IMR-90 (cell line): Measurements from ENCODE around the gene PLB1. TPM values are rescaled to one million over a fixed set of nuclear protein-coding genes. Genes with fewer than 3 reads are reported as not detected.

Experiments used
- ATAC-seq: fragments of 200-7000 bp; cut with Tn5 transposase; 2 replicates; pipeline ENCODE4 v1.9.1; 2020; ENCODE audit warnings: low read depth, mild to moderate bottlenecking, moderate library complexity
- BruUV-seq: library from RNA; stranded (reverse); fragments of 400-500 nt; replicated peaks from 2 replicates; lab custom pipeline; 2021; lab: Mats Ljungman, UMichigan
- CTCF ChIA-PET: fragments of 300-600 bp; formaldehyde crosslinking; extraction: SDS; loops from one replicate; lab custom pipeline; 2021; ENCODE audit warnings: antibody characterized with exemption; lab: Yijun Ruan, JAX
- POLR2A ChIA-PET: fragments of 300-600 bp; sonication (Branson Sonifier 250); formaldehyde crosslinking; loops from one replicate; lab custom pipeline; 2022; ENCODE audit warnings: antibody characterized with exemption; ENCODE audit not compliant: unreplicated experiment; lab: Charles Lee
- DNase-seq: peaks from one replicate; pipeline ENCODE4 v3.0.0; 2013
- H2AFZ ChIP-seq: replicated peaks from 2 replicates; pipeline ENCODE3; 2013; ENCODE audit warnings: low read length, mild to moderate bottlenecking; ENCODE audit not compliant: poor library complexity
- H2AK5ac ChIP-seq: 2 replicates; pipeline ENCODE4 v1.6.1; 2013; ENCODE audit warnings: low read depth, low read length, inconsistent platforms
- H2AK9ac ChIP-seq: replicated peaks from 2 replicates; pipeline ENCODE3; 2013; ENCODE audit warnings: mild to moderate bottlenecking, low read depth, low read length, moderate library complexity; ENCODE audit not compliant: poor library complexity
- H2BK120ac ChIP-seq: 2 replicates; pipeline ENCODE4 v1.6.1; 2013; ENCODE audit warnings: low read depth, low read length, inconsistent platforms
- H2BK15ac ChIP-seq: 3 replicates; pipeline ENCODE4 v1.6.1; 2013; ENCODE audit warnings: low read depth, low read length, inconsistent platforms
- H2BK20ac ChIP-seq: 2 replicates; pipeline ENCODE4 v1.6.1; 2013; ENCODE audit warnings: low read depth, mild to moderate bottlenecking, inconsistent platforms, low read length, moderate library complexity
- H2BK5ac ChIP-seq: 2 replicates; pipeline ENCODE4 v1.6.1; 2013; ENCODE audit warnings: mild to moderate bottlenecking, low read depth, low read length, inconsistent platforms; ENCODE audit not compliant: poor library complexity, severe bottlenecking
- H3K14ac ChIP-seq: replicated peaks from 2 replicates; pipeline ENCODE4 v1.6.1; 2013; ENCODE audit warnings: low read depth, low read length, inconsistent platforms
- H3K18ac ChIP-seq: 2 replicates; pipeline ENCODE4 v1.6.1; 2013; ENCODE audit warnings: low read depth, low read length, control low read depth
- H3K23ac ChIP-seq: 2 replicates; pipeline ENCODE4 v1.6.1; 2013; ENCODE audit warnings: low read depth, low read length, inconsistent platforms
- H3K27ac ChIP-seq: 2 replicates; pipeline ENCODE4 v1.5.1; 2013; ENCODE audit warnings: mild to moderate bottlenecking, control low read depth, low read length; ENCODE audit not compliant: insufficient read depth
- H3K27me3 ChIP-seq: 2 replicates; pipeline ENCODE4 v1.6.1; 2013; ENCODE audit warnings: low read length; ENCODE audit not compliant: control insufficient read depth, insufficient read depth
- H3K36me3 ChIP-seq: 2 replicates; pipeline ENCODE4 v1.6.1; 2013; ENCODE audit warnings: low read length, mixed read lengths; ENCODE audit not compliant: control insufficient read depth, insufficient read depth
- H3K4ac ChIP-seq: 2 replicates; pipeline ENCODE4 v1.6.1; 2013; ENCODE audit warnings: low read depth, low read length, inconsistent platforms
- H3K4me1 ChIP-seq: 2 replicates; pipeline ENCODE4 v1.6.1; 2013; ENCODE audit warnings: low read length, mixed read lengths; ENCODE audit not compliant: control insufficient read depth, insufficient read depth
- H3K4me2 ChIP-seq: 2 replicates; pipeline ENCODE4 v1.6.1; 2013; ENCODE audit warnings: low read depth, mild to moderate bottlenecking, control low read depth, low read length, moderate library complexity
- H3K4me3 ChIP-seq: 2 replicates; pipeline ENCODE4 v1.5.1; 2013; ENCODE audit warnings: low read depth, mild to moderate bottlenecking, control low read depth, low read length, moderate library complexity; ENCODE audit not compliant: insufficient read depth
- H3K56ac ChIP-seq: 2 replicates; pipeline ENCODE4 v1.6.1; 2013; ENCODE audit warnings: low read length, inconsistent platforms; ENCODE audit not compliant: insufficient read depth; ENCODE audit errors: extremely low read depth
- H3K79me1 ChIP-seq, 2 experiments: 2 replicates each; pipeline ENCODE4 v1.6.1; 2013; ENCODE audit warnings: low read length in 2 of 2, inconsistent platforms in 1 of 2, low read depth in 1 of 2
- H3K9ac ChIP-seq: 2 replicates; pipeline ENCODE4 v1.6.1; 2013; ENCODE audit warnings: low read depth, low read length, control low read depth
- H3K9me1 ChIP-seq: 2 replicates; pipeline ENCODE4 v1.6.1; 2013; ENCODE audit warnings: low read length, inconsistent platforms; ENCODE audit not compliant: insufficient read depth
- H3K9me3 ChIP-seq: 2 replicates; pipeline ENCODE4 v1.6.1; 2013; ENCODE audit warnings: low read length; ENCODE audit not compliant: control insufficient read depth, insufficient read depth
- H4K20me1 ChIP-seq: 2 replicates; pipeline ENCODE4 v1.6.1; 2013; ENCODE audit warnings: low read length, inconsistent platforms; ENCODE audit not compliant: insufficient read depth
- H4K5ac ChIP-seq: 2 replicates; pipeline ENCODE4 v1.6.1; 2013; ENCODE audit warnings: mild to moderate bottlenecking, low read depth, low read length, control low read depth
- H4K8ac ChIP-seq, 2 experiments: 2 replicates each; pipeline ENCODE4 v1.6.1; 2013; ENCODE audit warnings: low read depth in 2 of 2, low read length in 2 of 2, control low read depth in 1 of 2, inconsistent platforms in 1 of 2
- H4K91ac ChIP-seq: 2 replicates; pipeline ENCODE4 v1.6.1; 2013; ENCODE audit warnings: low read depth, low read length, inconsistent platforms; ENCODE audit not compliant: insufficient read depth
- FOS ChIP-seq: fragments of 150-350 bp; IDR thresholded peaks from 2 replicates; pipeline ENCODE4 v1.6.1; 2016; ENCODE audit warnings: low read depth, low read length
- MXI1 ChIP-seq: IDR thresholded peaks from 2 replicates; pipeline ENCODE4 v1.6.1; 2012; ENCODE audit warnings: low read depth, mild to moderate bottlenecking, low read length, moderate library complexity, borderline replicate concordance
- POLR2A ChIP-seq: IDR thresholded peaks from 2 replicates; pipeline ENCODE4 v1.6.1; 2012; ENCODE audit warnings: mild to moderate bottlenecking, low read depth, low read length
- WGBS, 2 experiments: methylation state at CpG; one replicate each; pipeline versions ENCODE4 v1.1.5 to v1.1.7; 2013; ENCODE audit warnings: missing lambda C conversion rate in 2 of 2; ENCODE audit not compliant: insufficient read length in 1 of 2; ENCODE audit errors: extremely low coverage in 2 of 2; 5-methylcytosine and 5-hydroxymethylcytosine counted together
- dilution Hi-C: fragments of 300-500 bp; cut with HindIII; formaldehyde crosslinking; loops from one replicate; pipeline ENCODE4 v1.14.3; 2018; ENCODE audit warnings: low sequenced_read_pairs; ENCODE audit not compliant: unreplicated experiment
- in situ Hi-C: fragments of 300-500 bp; cut with MboI; formaldehyde crosslinking; loops from 3 replicates; pipeline ENCODE4 v1.14.3; 2019; ENCODE audit warnings: low sequenced_read_pairs, inconsistent platforms, mixed read lengths
- intact Hi-C: fragments of 100-400 bp; cut with micrococcal nuclease; formaldehyde crosslinking; loops from 2 replicates; pipeline ENCODE4 v1.10.0; 2022
- polyA plus RNA-seq, 3 experiments: library from polyadenylated mRNA; depleted of rRNA; stranded (reverse); fragments of >200 nt; gene quantifications; 2 replicates each; pipeline ENCODE4 v1.2.3, GENCODE V29; 2012; ENCODE audit warnings: low replicate concordance in 1 of 3
- total RNA-seq: library from RNA; depleted of rRNA; stranded (reverse); fragments of >200 nt; gene quantifications from 2 replicates; pipeline ENCODE4 v1.2.3, GENCODE V29; 2012

Gene PLB1
- total and polyA plus RNA-seq, 2 of the 4 experiments (the other 2 are of a cell fraction), result 0.74 to 0.90 TPM

DNA sequence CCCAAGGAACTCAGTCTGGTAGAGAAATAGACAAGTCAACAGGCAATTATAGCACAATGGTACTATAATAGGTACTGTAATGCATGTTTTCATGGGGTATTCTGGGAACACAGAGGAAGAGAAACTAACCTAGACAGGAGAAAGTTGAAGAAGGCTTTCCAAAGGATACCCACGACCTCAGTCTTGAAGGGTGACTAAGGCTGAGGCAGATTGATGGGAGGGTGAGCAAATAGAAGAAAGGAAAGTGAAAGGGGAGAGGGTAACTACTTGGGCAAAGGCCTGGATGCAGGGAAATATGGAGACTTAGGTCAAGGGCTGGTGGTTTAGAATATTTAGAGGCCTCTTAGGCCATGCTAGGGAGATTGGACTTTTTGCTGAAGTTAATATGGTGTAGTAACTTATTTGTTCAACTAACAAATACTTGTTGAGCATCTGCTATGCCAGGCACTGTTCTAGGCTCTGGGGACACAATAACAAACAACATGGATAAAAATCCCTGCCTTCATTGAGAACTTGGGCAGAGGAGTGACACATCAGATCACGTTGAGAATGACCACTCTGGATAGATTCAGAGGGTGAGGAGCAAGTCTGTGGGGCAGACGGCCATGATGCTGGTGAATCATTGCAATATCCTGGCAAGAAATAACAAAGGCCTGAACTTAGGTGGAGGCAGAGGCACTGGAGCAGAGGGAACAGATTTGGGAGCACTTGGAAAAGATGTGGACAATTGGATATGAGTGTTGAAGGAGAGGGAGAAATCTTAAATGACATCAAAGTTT lies 56.4 kb downstream of the PLB1 start:
- intact Hi-C loops (no loop called here), dilution Hi-C loops (no loop called here), in situ Hi-C loops (no loop called here)
- ChIA-PET CTCF (no interaction called here), POLR2A (no interaction called here)
- no peak overlapping the region for H2AFZ ChIP-seq
- no peak overlapping the region for H3K27ac ChIP-seq
- no peak overlapping the region for H4K8ac ChIP-seq
- H3K9ac ChIP-seq, result no peak overlapping the region
- H3K18ac ChIP-seq, result no peak overlapping the region
- H2BK120ac ChIP-seq, result no peak overlapping the region
- H3K9me1 ChIP-seq, result no peaks in the 10 kb centered on the region
- H3K27me3 ChIP-seq, result peaks cover 10% of the 10 kb centered on the region
- H3K4me1 ChIP-seq, result no peaks in the 10 kb centered on the region
- no peak overlapping the region for H4K91ac ChIP-seq
- DNase-seq, result peak; percentile 72
- no peaks in the 10 kb centered on the region for H4K20me1 ChIP-seq
- H4K5ac ChIP-seq, result no peak overlapping the region
- no peaks in the 10 kb centered on the region for H3K9me3 ChIP-seq
- H3K79me1 ChIP-seq, result no peaks in the 10 kb centered on the region
- no peak overlapping the region for H2BK20ac ChIP-seq
- no peak overlapping the region for H3K4ac ChIP-seq
- H3K36me3 ChIP-seq, result no peaks in the 10 kb centered on the region
- H3K4me3 ChIP-seq, result no peak overlapping the region
- TF ChIP-seq MXI1 (no peak), POLR2A (no peak), FOS (no peak)
- peak; percentile 53 for ATAC-seq
- no peak overlapping the region for H3K4me2 ChIP-seq
- 16% methylated on average over 3 of the region's 3 CpGs; no CpG with 5 or more reads in 1 of the 2 experiments for WGBS, 2 experiments
- no peak overlapping the region for H2BK5ac ChIP-seq
- H2BK15ac ChIP-seq, result no peak overlapping the region
- no TSS peak for BruUV-seq
- H3K23ac ChIP-seq, result no peak overlapping the region
- H2AK5ac ChIP-seq, result no peak overlapping the region
- no peak overlapping the region for H3K56ac ChIP-seq
- H2AK9ac ChIP-seq, result no peak overlapping the region
- H3K14ac ChIP-seq, result no peak overlapping the region
